ENCODE results near the gene PROM2. TPM values are rescaled to one million over a fixed set of nuclear protein-coding genes. Genes with fewer than 3 reads are reported as not detected.

PROM2 gene
- polyA plus RNA-seq, 1 donor (not counting 4 experiments of a cell fraction or from before 2014, with no cell fraction given) = 11.4 TPM

GRCh38 chr2:95320986-95321767, 46.9 kb downstream of the PROM2 start:
- Histone ChIP-seq H4K20me1 (ENCODE audit: control insufficient read depth, extremely low read depth, insufficient read depth, low read length) (peaks cover 7% of the 10 kb centered on the region), H3K9me1 (ENCODE audit: control insufficient read depth, extremely low read depth, insufficient read depth, low read length) (peaks cover 2% of the 10 kb centered on the region), H3K27ac (ENCODE audit: control insufficient read depth, insufficient read depth, low read length) (no peak overlapping the region), H2AFZ (ENCODE audit: control insufficient read depth, low read length) (no peak overlapping the region), H3K79me2 (ENCODE audit: control insufficient read depth, insufficient read depth, low read length) (no peaks in the 10 kb centered on the region), H3K4me1 (ENCODE audit: control insufficient read depth, extremely low read depth, insufficient read depth, low read length) (peaks cover 22% of the 10 kb centered on the region), H3K4me2 (ENCODE audit: control insufficient read depth, extremely low read depth, insufficient read depth, low read depth, low read length) (no peak overlapping the region), H3K36me3 (ENCODE audit: control insufficient read depth in 2 of 2, extremely low read depth in 1 of 2, insufficient read depth in 2 of 2, low read length in 2 of 2) (no peaks in the 10 kb centered on the region), H3K4me3 (ENCODE audit: control insufficient read depth in 2 of 3, extremely low read depth in 1 of 3, insufficient read depth in 2 of 3, low read depth in 1 of 3, low read length in 3 of 3) (no peak overlapping the region), H3K9ac (ENCODE audit: control insufficient read depth, extremely low read depth, insufficient read depth, low read length) (no peak overlapping the region), H3K27me3 (ENCODE audit: control insufficient read depth, extremely low read depth, insufficient read depth, low read length) (peaks cover 41% of the 10 kb centered on the region), H3K9me3 (ENCODE audit: control insufficient read depth, low read depth, low read length) (no peaks in the 10 kb centered on the region)
- FAIRE-seq (no peak), DNase-seq (ENCODE audit: low read depth, low spot score) (no peak)
- dilution Hi-C loops (cut with MboI; ENCODE audit: extremely low pct_ligation_motif_present, low sequenced_read_pairs) = no loop called here
- TF ChIP-seq CTCF (optimal IDR thresholded peaks at IDR 0.05 in 1 of 3, IDR thresholded peaks at IDR 0.05 in 1 of 3, conservative IDR thresholded peaks at IDR 0.05 in 1 of 3; ENCODE audit: extremely low read depth in 1 of 3, insufficient read depth in 2 of 3, low read length in 3 of 3) (no peak), EZH2 (IDR thresholded peaks at IDR 0.05; ENCODE audit: low read length) (no peak)

- H3K27ac ChIP-seq (ENCODE audit: control insufficient read depth, insufficient read depth, low read length) = no peak overlapping the region
- dilution Hi-C loops (cut with MboI; ENCODE audit: extremely low pct_ligation_motif_present, low sequenced_read_pairs) = no loop called here
- H4K20me1 ChIP-seq (ENCODE audit: control insufficient read depth, extremely low read depth, insufficient read depth, low read length) = peaks cover 4% of the 10 kb centered on the region
- DNase-seq (ENCODE audit: low read depth, low spot score) = no peak
- no peaks in the 10 kb centered on the region for H3K36me3 ChIP-seq (ENCODE audit: control insufficient read depth in 2 of 2, extremely low read depth in 1 of 2, insufficient read depth in 2 of 2, low read length in 2 of 2)
- H3K9me1 ChIP-seq (ENCODE audit: control insufficient read depth, extremely low read depth, insufficient read depth, low read length) = no peaks in the 10 kb centered on the region
- TF ChIP-seq CTCF (optimal IDR thresholded peaks at IDR 0.05 in 1 of 3, IDR thresholded peaks at IDR 0.05 in 1 of 3, conservative IDR thresholded peaks at IDR 0.05 in 1 of 3; ENCODE audit: extremely low read depth in 1 of 3, insufficient read depth in 2 of 3, low read length in 3 of 3) (peak in 2 of 3 experiments; percentile 80 to 92), EZH2 (IDR thresholded peaks at IDR 0.05; ENCODE audit: low read length) (no peak)
- peaks cover 35% of the 10 kb centered on the region for H3K27me3 ChIP-seq (ENCODE audit: control insufficient read depth, extremely low read depth, insufficient read depth, low read length)
- peak; percentile 77 for FAIRE-seq
- no peak overlapping the region for H2AFZ ChIP-seq (ENCODE audit: control insufficient read depth, low read length)
- H3K79me2 ChIP-seq (ENCODE audit: control insufficient read depth, insufficient read depth, low read length) = no peaks in the 10 kb centered on the region
- no peak overlapping the region for H3K4me3 ChIP-seq (ENCODE audit: control insufficient read depth in 2 of 3, extremely low read depth in 1 of 3, insufficient read depth in 2 of 3, low read depth in 1 of 3, low read length in 3 of 3)
- peaks cover 2% of the 10 kb centered on the region for H3K4me1 ChIP-seq (ENCODE audit: control insufficient read depth, extremely low read depth, insufficient read depth, low read length)
- H3K4me2 ChIP-seq (ENCODE audit: control insufficient read depth, extremely low read depth, insufficient read depth, low read depth, low read length) = no peak overlapping the region
- no peaks in the 10 kb centered on the region for H3K9me3 ChIP-seq (ENCODE audit: control insufficient read depth, low read depth, low read length)
- no peak overlapping the region for H3K9ac ChIP-seq (ENCODE audit: control insufficient read depth, extremely low read depth, insufficient read depth, low read length)
These were observed 49.3 kb downstream of the PROM2 start for GRCh38 chr2:95323347-95324155.

Data from keratinocyte (primary cell).